Naive thymus-derived CD8-positive, alpha-beta T cell (primary cell): Measurements from ENCODE around the gene NPAS3. TPM values are rescaled to one million over a fixed set of nuclear protein-coding genes. Genes with fewer than 3 reads are reported as not detected.

Experiments used
- ATAC-seq, 2 donors: fragments of 150-1000 bp; cut with Tn5 transposase in 1 of 2; sonication (Bioruptor Pico), chemical (Tn5 transposase) in 1 of 2; 1 replicate in 1 of 2; 2 replicates in 1 of 2; pipeline ENCODE4 v1.10.0; 2021; ENCODE audit warnings: mild to moderate bottlenecking in 2 of 2, moderate library complexity in 2 of 2
- POLR2A ChIA-PET: fragments of 350-600 bp; sonication (Branson Sonifier 250); formaldehyde crosslinking; loops from one replicate; lab custom pipeline; 2021; ENCODE audit warnings: antibody characterized with exemption; lab: Charles Lee
- DNase-seq, 10 donors: peaks; one replicate each; pipeline versions ENCODE4 v3.0.0 to v3.0.0-alpha.2; 2020 to 2022
- H3K27ac Mint-ChIP-seq, 10 donors: one replicate each; pipeline ENCODE4 v1.8.0; 2020 to 2022; ENCODE audit warnings: mild to moderate bottlenecking in 10 of 10, mixed read lengths in 10 of 10, moderate library complexity in 4 of 10, inconsistent platforms in 1 of 10
- H3K27me3 Mint-ChIP-seq, 5 donors: one replicate each; pipeline ENCODE4 v1.8.0; 2021 to 2022; ENCODE audit warnings: mixed read lengths in 5 of 5
- H3K36me3 Mint-ChIP-seq, 3 donors: one replicate each; pipeline ENCODE4 v1.8.0; 2020 to 2022; ENCODE audit warnings: mixed read lengths in 3 of 3, mild to moderate bottlenecking in 2 of 3, inconsistent platforms in 1 of 3
- H3K4me1 Mint-ChIP-seq, 4 donors: one replicate each; pipeline ENCODE4 v1.8.0; 2021 to 2022; ENCODE audit warnings: mixed read lengths in 4 of 4
- H3K4me3 Mint-ChIP-seq, 10 donors: one replicate each; pipeline ENCODE4 v1.8.0; 2020 to 2022; ENCODE audit warnings: mild to moderate bottlenecking in 10 of 10, mixed read lengths in 10 of 10, moderate library complexity in 6 of 10, inconsistent platforms in 1 of 10
- H3K9me3 Mint-ChIP-seq, 9 donors: one replicate each; pipeline ENCODE4 v1.8.0; 2020 to 2022; ENCODE audit warnings: mixed read lengths in 9 of 9, mild to moderate bottlenecking in 3 of 9, inconsistent platforms in 1 of 9, moderate library complexity in 1 of 9
- polyA plus RNA-seq, 3 donors: library from polyadenylated mRNA; unstranded; fragments of 300-500 nt; fragmentation: Illumina TruSeq; gene quantifications; one replicate each; pipeline ENCODE4 v1.2.3, GENCODE V29; 2021
- total RNA-seq, 8 experiments: library from RNA in 2 of 8; stranded (reverse) in 2 of 8; gene quantifications; one replicate each; pipeline ENCODE4 v1.2.3 and lab custom pipeline; 2021 to 2026

The NPAS3 gene
- total and polyA plus RNA-seq, 5 experiments from 2014 or later, result not detected

- Mint-ChIP-seq H3K4me1 (no peaks in the 10 kb centered on the region), H3K36me3 (no peaks in the 10 kb centered on the region), H3K27me3 (peaks cover 0 to 4% (median 0%) of the 10 kb centered on the region in 5 donors), H3K9me3 (peaks cover 0 to 9% (median 0%) of the 10 kb centered on the region in 9 donors), H3K27ac (no peak overlapping the region), H3K4me3 (no peak overlapping the region)
- ATAC-seq (no peak), DNase-seq (no peak)
- POLR2A ChIA-PET, result no interaction called here
These were observed 570.8 kb downstream of the NPAS3 start for GRCh38 chr14:33509454-33509853.

- no peak for ATAC-seq
- H3K27me3 Mint-ChIP-seq, result peaks cover 0 to 4% (median 0%) of the 10 kb centered on the region in 5 donors
- POLR2A ChIA-PET, result no interaction called here
- no peak for DNase-seq
- H3K27ac Mint-ChIP-seq, result no peak overlapping the region
- peaks cover 0 to 9% (median 0%) of the 10 kb centered on the region in 9 donors for H3K9me3 Mint-ChIP-seq
- no peaks in the 10 kb centered on the region for H3K36me3 Mint-ChIP-seq
- H3K4me3 Mint-ChIP-seq, result no peak overlapping the region
- no peaks in the 10 kb centered on the region for H3K4me1 Mint-ChIP-seq
These were observed 571.4 kb downstream of the NPAS3 start for GRCh38 chr14:33510063-33510481.

- H3K36me3 Mint-ChIP-seq, result no peaks in the 10 kb centered on the region
- H3K4me3 Mint-ChIP-seq, result no peak overlapping the region
- no peak for ATAC-seq
- POLR2A ChIA-PET, result no interaction called here
- H3K27me3 Mint-ChIP-seq, result peaks cover 0 to 4% (median 0%) of the 10 kb centered on the region in 5 donors
- no peaks in the 10 kb centered on the region for H3K4me1 Mint-ChIP-seq
- no peak overlapping the region for H3K27ac Mint-ChIP-seq
- H3K9me3 Mint-ChIP-seq, result peaks cover 0 to 3% (median 0%) of the 10 kb centered on the region in 9 donors
- no peak for DNase-seq
These were observed 572.3 kb downstream of the NPAS3 start for GRCh38 chr14:33510991-33511390.

GRCh38 chr14:33511851-33512640 lies 573.4 kb downstream of the NPAS3 start:
- Mint-ChIP-seq H3K9me3 (peaks cover 0 to 2% (median 0%) of the 10 kb centered on the region in 9 donors), H3K4me1 (no peaks in the 10 kb centered on the region), H3K36me3 (no peaks in the 10 kb centered on the region), H3K4me3 (no peak overlapping the region), H3K27me3 (peaks cover 0 to 4% (median 0%) of the 10 kb centered on the region in 5 donors), H3K27ac (no peak overlapping the region)
- POLR2A ChIA-PET, result no interaction called here
- DNase-seq, result no peak
- ATAC-seq, result no peak

GRCh38 chr14:33515441-33515840 lies 576.8 kb downstream of the NPAS3 start:
- H3K4me3 Mint-ChIP-seq, result no peak overlapping the region
- no peak for DNase-seq
- H3K27me3 Mint-ChIP-seq, result peaks cover 0 to 4% (median 0%) of the 10 kb centered on the region in 5 donors
- H3K9me3 Mint-ChIP-seq, result no peaks in the 10 kb centered on the region
- no peaks in the 10 kb centered on the region for H3K36me3 Mint-ChIP-seq
- ATAC-seq, result no peak
- no peak overlapping the region for H3K27ac Mint-ChIP-seq
- POLR2A ChIA-PET, result no interaction called here
- H3K4me1 Mint-ChIP-seq, result no peaks in the 10 kb centered on the region

GRCh38 chr14:33515899-33516298 lies 577.2 kb downstream of the NPAS3 start:
- ATAC-seq, result no peak
- POLR2A ChIA-PET, result no interaction called here
- H3K27me3 Mint-ChIP-seq, result peaks cover 0 to 4% (median 0%) of the 10 kb centered on the region in 5 donors
- no peaks in the 10 kb centered on the region for H3K9me3 Mint-ChIP-seq
- no peaks in the 10 kb centered on the region for H3K4me1 Mint-ChIP-seq
- no peaks in the 10 kb centered on the region for H3K36me3 Mint-ChIP-seq
- DNase-seq, result no peak
- no peak overlapping the region for H3K4me3 Mint-ChIP-seq
- H3K27ac Mint-ChIP-seq, result no peak overlapping the region

- Mint-ChIP-seq H3K9me3 (no peaks in the 10 kb centered on the region), H3K27me3 (peaks cover 0 to 6% (median 0%) of the 10 kb centered on the region in 5 donors), H3K36me3 (no peaks in the 10 kb centered on the region), H3K4me3 (no peak overlapping the region), H3K4me1 (no peaks in the 10 kb centered on the region), H3K27ac (no peak overlapping the region)
- DNase-seq, result no peak
- POLR2A ChIA-PET, result no interaction called here
- ATAC-seq, result no peak
These were observed 578.3 kb downstream of the NPAS3 start for GRCh38 chr14:33516898-33517436.

GRCh38 chr14:33521192-33521591 lies 582.5 kb downstream of the NPAS3 start:
- H3K4me3 Mint-ChIP-seq, result no peak overlapping the region
- POLR2A ChIA-PET, result no interaction called here
- DNase-seq (no peak), ATAC-seq (no peak)
- H3K36me3 Mint-ChIP-seq, result no peaks in the 10 kb centered on the region
- no peak overlapping the region for H3K27ac Mint-ChIP-seq
- peaks cover 0 to 8% (median 0%) of the 10 kb centered on the region in 9 donors for H3K9me3 Mint-ChIP-seq
- no peaks in the 10 kb centered on the region for H3K4me1 Mint-ChIP-seq
- peaks cover 0 to 9% (median 0%) of the 10 kb centered on the region in 5 donors for H3K27me3 Mint-ChIP-seq

GRCh38 chr14:33524244-33524643 lies 585.6 kb downstream of the NPAS3 start:
- DNase-seq (no peak), ATAC-seq (no peak)

GRCh38 chr14:33525626-33526025 lies 586.9 kb downstream of the NPAS3 start:
- ATAC-seq, result no peak
- POLR2A ChIA-PET, result no interaction called here

More at GRCh38 chr14:33524244-33524643, 585.6 kb downstream of the NPAS3 start:
- Mint-ChIP-seq H3K4me3 (no peak overlapping the region), H3K36me3 (no peaks in the 10 kb centered on the region), H3K27me3 (peaks cover 0 to 9% (median 0%) of the 10 kb centered on the region in 5 donors), H3K9me3 (peaks cover 0 to 8% (median 0%) of the 10 kb centered on the region in 9 donors), H3K27ac (no peak overlapping the region), H3K4me1 (no peaks in the 10 kb centered on the region)
- POLR2A ChIA-PET, result no interaction called here

GRCh38 chr14:33527023-33527634 lies 588.5 kb downstream of the NPAS3 start:
- no peak for DNase-seq
- Mint-ChIP-seq H3K36me3 (no peaks in the 10 kb centered on the region), H3K9me3 (peaks cover 0 to 8% (median 0%) of the 10 kb centered on the region in 9 donors), H3K4me1 (no peaks in the 10 kb centered on the region), H3K4me3 (no peak overlapping the region), H3K27me3 (peaks cover 0 to 8% (median 0%) of the 10 kb centered on the region in 5 donors), H3K27ac (no peak overlapping the region)
- POLR2A ChIA-PET, result no interaction called here
- no peak for ATAC-seq

More at GRCh38 chr14:33525626-33526025, 586.9 kb downstream of the NPAS3 start:
- H3K9me3 Mint-ChIP-seq, result peaks cover 0 to 8% (median 0%) of the 10 kb centered on the region in 9 donors
- DNase-seq, result no peak
- no peak overlapping the region for H3K27ac Mint-ChIP-seq
- H3K27me3 Mint-ChIP-seq, result peaks cover 0 to 9% (median 0%) of the 10 kb centered on the region in 5 donors
- no peak overlapping the region for H3K4me3 Mint-ChIP-seq
- no peaks in the 10 kb centered on the region for H3K36me3 Mint-ChIP-seq
- no peaks in the 10 kb centered on the region for H3K4me1 Mint-ChIP-seq

GRCh38 chr14:33528655-33529054 lies 590.0 kb downstream of the NPAS3 start:
- POLR2A ChIA-PET, result no interaction called here
- DNase-seq, result no peak
- Mint-ChIP-seq H3K4me1 (no peaks in the 10 kb centered on the region), H3K27ac (no peak overlapping the region), H3K27me3 (peaks cover 0 to 8% (median 0%) of the 10 kb centered on the region in 5 donors), H3K4me3 (no peak overlapping the region), H3K9me3 (peaks cover 0 to 4% (median 0%) of the 10 kb centered on the region in 9 donors), H3K36me3 (no peaks in the 10 kb centered on the region)
- no peak for ATAC-seq
